PFSK-1 (cell line): ENCODE measurements around the gene FOXK1.

Experiments
- POLR2AphosphoS5 ChIP-seq: IDR thresholded peaks from 2 replicates; pipeline ENCODE4 v1.6.1; 2012; ENCODE audit warnings: low read depth, mild to moderate bottlenecking, control low read depth, low read length, moderate library complexity
- TAF1 ChIP-seq: IDR thresholded peaks from 2 replicates; pipeline ENCODE4 v1.6.1; 2012; ENCODE audit warnings: low read length, control low read depth, borderline replicate concordance; ENCODE audit not compliant: insufficient read depth

DNA sequence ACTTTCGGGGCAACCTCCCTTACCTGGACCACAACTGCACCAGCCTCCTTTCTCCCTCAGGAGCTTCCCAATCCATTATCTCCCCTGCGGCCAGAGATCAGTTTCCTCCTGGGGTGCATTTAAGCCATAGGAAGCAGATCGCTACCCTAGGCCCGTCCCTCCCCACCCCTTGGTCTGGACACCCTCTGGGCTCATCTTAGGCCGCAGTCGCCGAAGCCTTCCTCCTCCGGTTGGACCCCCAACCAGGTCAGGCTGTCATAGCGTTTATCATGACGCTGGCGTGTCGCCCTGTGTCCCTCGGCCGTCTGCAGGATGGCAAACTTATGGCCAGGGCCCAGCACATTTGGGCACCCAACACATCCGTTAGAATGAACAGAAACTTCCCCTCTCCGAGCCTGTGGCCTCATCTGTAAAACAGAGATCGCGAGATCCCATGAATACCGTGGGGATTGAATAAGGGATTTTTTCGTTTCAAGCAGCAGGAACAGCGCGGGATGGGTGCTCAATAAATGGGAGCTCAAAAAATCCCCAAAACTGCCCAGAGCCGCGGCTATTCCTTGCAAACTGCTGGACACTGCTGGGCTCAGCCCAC, 92.7 kb downstream of the FOXK1 start:
- TF ChIP-seq POLR2AphosphoS5 (no peak), TAF1 (no peak)
